HepG2 (cell line): ENCODE data around the gene THSD8. TPM values are rescaled to one million over a fixed set of nuclear protein-coding genes. Genes with fewer than 3 reads are reported as not detected.

ENCODE experiments used
- BHLHE40 ChIP-seq: IDR thresholded peaks from 2 replicates; pipeline ENCODE4 v1.6.1; 2011; ENCODE audit warnings: low read length, improper control_type of control experiment
- CTCF ChIP-seq: sonication (generic); formaldehyde crosslinking; IDR thresholded peaks from 2 replicates; pipeline ENCODE4 v1.5.0; 2020; ENCODE audit warnings: mild to moderate bottlenecking, missing genetic modification reagents, moderate library complexity
- FOXJ3 ChIP-seq: sonication (generic); formaldehyde crosslinking; IDR thresholded peaks from 2 replicates; pipeline ENCODE4 v1.4.0; 2020; ENCODE audit warnings: missing genetic modification reagents, mild to moderate bottlenecking, borderline replicate concordance
- GATA4 ChIP-seq: sonication (generic); IDR thresholded peaks from 2 replicates; pipeline ENCODE4 v1.6.1; 2016; ENCODE audit warnings: antibody characterized with exemption, low read depth, borderline replicate concordance
- GLMP ChIP-seq: sonication (generic); formaldehyde crosslinking; IDR thresholded peaks from 2 replicates; pipeline ENCODE4 v1.9.0; 2021; ENCODE audit warnings: missing genetic modification reagents, mild to moderate bottlenecking, borderline replicate concordance
- JUN ChIP-seq: sonication (generic); formaldehyde crosslinking; IDR thresholded peaks from 2 replicates; pipeline ENCODE4 v1.4.0; 2020; ENCODE audit warnings: mild to moderate bottlenecking, missing genetic modification reagents
- NAIF1 ChIP-seq: sonication (generic); formaldehyde crosslinking; IDR thresholded peaks from 2 replicates; pipeline ENCODE4 v1.5.0; 2020; ENCODE audit warnings: mild to moderate bottlenecking, missing genetic modification reagents, borderline replicate concordance
- NFYB ChIP-seq: sonication (generic); formaldehyde crosslinking; IDR thresholded peaks from 2 replicates; pipeline ENCODE4 v1.4.0; 2020; ENCODE audit warnings: missing genetic modification reagents
- PAXIP1 ChIP-seq: sonication (generic); formaldehyde crosslinking; conservative IDR thresholded peaks from 2 replicates; pipeline ENCODE4 v1.4.0; 2020; ENCODE audit warnings: mild to moderate bottlenecking, missing genetic modification reagents, moderate library complexity
- RARA ChIP-seq: IDR thresholded peaks from 2 replicates; pipeline ENCODE4 v1.6.1; 2016; ENCODE audit warnings: missing genetic modification reagents, missing compliant biosample characterization
- SALL2 ChIP-seq: sonication (generic); formaldehyde crosslinking; IDR thresholded peaks from 2 replicates; pipeline ENCODE4 v1.8.1; 2023; ENCODE audit warnings: mild to moderate bottlenecking, missing genetic modification reagents, inconsistent platforms
- SETDB1 ChIP-seq: sonication (generic); formaldehyde crosslinking; IDR thresholded peaks from 2 replicates; pipeline ENCODE4 v1.5.1; 2020; ENCODE audit warnings: missing genetic modification reagents, mild to moderate bottlenecking, borderline replicate concordance
- STAT5B ChIP-seq: sonication (generic); formaldehyde crosslinking; IDR thresholded peaks from 2 replicates; pipeline ENCODE4 v1.4.0; 2020; ENCODE audit warnings: missing genetic modification reagents
- TBX3 ChIP-seq: fragments of 450-650 bp; IDR thresholded peaks from 2 replicates; pipeline ENCODE4 v1.6.1; 2017; ENCODE audit warnings: antibody characterized with exemption, mild to moderate bottlenecking, inconsistent platforms, borderline replicate concordance
- U2AF1 ChIP-seq: fragments of 200-400 bp; formaldehyde crosslinking; optimal IDR thresholded peaks from 2 replicates; pipeline ENCODE3; 2017; ENCODE audit warnings: mild to moderate bottlenecking, low read depth, low read length
- ZNF234 ChIP-seq: sonication (generic); formaldehyde crosslinking; conservative IDR thresholded peaks from 2 replicates; pipeline ENCODE4 v1.5.1; 2020; ENCODE audit warnings: mild to moderate bottlenecking, missing genetic modification reagents
- ZNF24 ChIP-seq: fragments of 450-650 bp; IDR thresholded peaks from 2 replicates; pipeline ENCODE4 v1.6.1; 2017; ENCODE audit warnings: antibody characterized with exemption, mild to moderate bottlenecking
- ZNF296 ChIP-seq: sonication (generic); formaldehyde crosslinking; conservative IDR thresholded peaks from 2 replicates; pipeline ENCODE4 v1.5.0; 2020; ENCODE audit warnings: mild to moderate bottlenecking, missing genetic modification reagents
- ZNF562 ChIP-seq: sonication (generic); formaldehyde crosslinking; IDR thresholded peaks from 2 replicates; pipeline ENCODE4 v1.8.0; 2022; ENCODE audit warnings: missing genetic modification reagents, borderline replicate concordance
- polyA plus RNA-seq, 8 experiments: library from polyadenylated mRNA; depleted of rRNA in 3 of 8; stranded (reverse) in 7 of 8; unstranded in 1 of 8; fragments of >200 nt; fragmentation: Illumina TruSeq in 4 of 8; extraction: Trizol in 4 of 8; gene quantifications; 2 replicates each; pipeline versions ENCODE4 v1.2.1 to v1.2.3, GENCODE V29; 2011 to 2016; ENCODE audit warnings: low read depth in 4 of 8, missing spikeins in 1 of 8, mixed read lengths in 1 of 8; ENCODE audit not compliant: insufficient read depth in 1 of 8
- total RNA-seq, 5 experiments: library from RNA; depleted of rRNA; stranded (reverse); fragments of >200 nt; fragmentation: Illumina TruSeq; extraction: Trizol; gene quantifications; 2 replicates each; pipeline ENCODE4 v1.2.3, GENCODE V29; 2016; ENCODE audit warnings: low read depth in 1 of 5
- TF ChIP-seq, protein P1 (sequence below): sonication (generic); formaldehyde crosslinking; IDR thresholded peaks from 2 replicates; pipeline ENCODE4 v1.8.0; 2022; ENCODE audit warnings: mild to moderate bottlenecking, missing genetic modification reagents, borderline replicate concordance
- TF ChIP-seq, protein P2 (sequence below): sonication (generic); formaldehyde crosslinking; IDR thresholded peaks from 2 replicates; pipeline ENCODE4 v1.8.0; 2022; ENCODE audit warnings: missing genetic modification reagents, low read depth, mild to moderate bottlenecking, borderline replicate concordance

THSD8 gene
- total and polyA plus RNA-seq, 2 of the 13 experiments (the other 11 are each of a cell fraction or from before 2014, with no cell fraction given), result 4.8 to 14.9 TPM

GRCh38 chr19:12801466-12802266 is at the start of gene THSD8, which contains the start of gene PRDX2 (continued):
- TF ChIP-seq NAIF1 (peak; percentile 86; the same call in 1 of the 2 replicates), STAT5B (CRISPR knock-in tag) (0 out of 2 replicates have a peak, but pooled peaks have one; percentile 13), PAXIP1 (CRISPR knock-in tag) (peak; percentile 58; the same call in 1 of the 2 replicates), BHLHE40 (peak; percentile 98), ZNF24 (0 out of 2 replicates have a peak, but pooled peaks have one; percentile 31), ZNF234 (CRISPR knock-in tag) (no peak), RARA (CRISPR knock-in tag) (no peak; the same call in 1 of the 2 replicates), GLMP (no peak), SETDB1 (CRISPR knock-in tag) (no peak), CTCF (CRISPR knock-in tag) (peak; percentile 23; the same call in 1 of the 2 replicates), JUN (CRISPR knock-in tag) (no peak), ZNF296 (peak; percentile 46; the same call in 1 of the 2 replicates), FOXJ3 (CRISPR knock-in tag) (no peak), NFYB (CRISPR knock-in tag) (no peak; the same call in 1 of the 2 replicates), ZNF562 (CRISPR knock-in tag) (no peak), SALL2 (peak; percentile 92), U2AF1 (no peak), GATA4 (peak; percentile 86), TBX3 (no peak)
- TF ChIP-seq, protein P1, sequence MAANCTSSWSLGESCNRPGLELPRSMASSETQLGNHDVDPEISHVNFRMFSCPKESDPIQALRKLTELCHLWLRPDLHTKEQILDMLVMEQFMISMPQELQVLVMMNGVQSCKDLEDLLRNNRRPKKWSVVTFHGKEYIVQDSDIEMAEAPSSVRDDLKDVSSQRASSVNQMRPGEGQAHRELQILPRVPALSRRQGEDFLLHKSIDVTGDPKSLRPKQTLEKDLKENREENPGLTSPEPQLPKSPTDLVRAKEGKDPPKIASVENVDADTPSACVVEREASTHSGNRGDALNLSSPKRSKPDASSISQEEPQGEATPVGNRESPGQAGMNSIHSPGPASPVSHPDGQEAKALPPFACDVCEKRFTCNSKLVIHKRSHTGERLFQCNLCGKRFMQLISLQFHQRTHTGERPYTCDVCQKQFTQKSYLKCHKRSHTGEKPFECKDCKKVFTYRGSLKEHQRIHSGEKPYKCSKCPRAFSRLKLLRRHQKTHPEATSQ (CRISPR knock-in tag), result no peak; the same call in 1 of the 2 replicates
- TF ChIP-seq, protein P2, sequence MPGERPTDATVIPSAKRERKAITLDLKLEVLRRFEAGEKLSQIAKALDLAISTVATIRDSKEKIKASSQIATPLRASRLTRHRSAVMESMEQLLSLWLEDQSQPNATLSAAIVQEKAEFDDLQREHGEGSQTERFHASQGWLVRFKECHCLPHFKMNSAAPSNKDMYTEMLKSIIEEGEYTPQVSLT (CRISPR knock-in tag), result no peak; the same call in 1 of the 2 replicates
